CD14-positive monocyte (primary cell): Measurements from ENCODE around the gene CAMK2A. TPM values are rescaled to one million over a fixed set of nuclear protein-coding genes. Genes with fewer than 3 reads are reported as not detected.

ENCODE experiments used
- DNase-seq, 3 donors: peaks; one replicate each; pipeline ENCODE4 v3.0.0-alpha.2; 2011 to 2022
- H2AFZ ChIP-seq: 2 replicates; pipeline ENCODE4 v1.6.0; 2012; ENCODE audit warnings: mild to moderate bottlenecking, low read depth, low read length, inconsistent platforms; ENCODE audit not compliant: insufficient read depth, poor library complexity, severe bottlenecking
- H3K27ac ChIP-seq, 2 donors: 1 replicate in 1 of 2; 2 replicates in 1 of 2; pipeline ENCODE4 v1.5.1; 2012 to 2013; ENCODE audit warnings: low read length in 2 of 2, control low read depth in 1 of 2, inconsistent platforms in 1 of 2, low read depth in 1 of 2, mild to moderate bottlenecking in 1 of 2
- H3K27me3 ChIP-seq, 2 donors: one replicate each; pipeline versions ENCODE4 v1.6.0 to v1.6.1; 2011 to 2013; ENCODE audit warnings: low read length in 2 of 2; ENCODE audit not compliant: control insufficient read depth in 2 of 2, insufficient read depth in 2 of 2
- H3K36me3 ChIP-seq, 2 donors: replicated peaks in 1 of 2; 1 replicate in 1 of 2; 2 replicates in 1 of 2; pipeline versions ENCODE4 v1.5.1 to v1.6.1; 2012 to 2013; ENCODE audit warnings: low read length in 2 of 2, control low read depth in 1 of 2, inconsistent platforms in 1 of 2, mild to moderate bottlenecking in 1 of 2; ENCODE audit not compliant: insufficient read depth in 2 of 2, control insufficient read depth in 1 of 2
- H3K4me1 ChIP-seq, 2 donors: 1 replicate in 1 of 2; 2 replicates in 1 of 2; pipeline versions ENCODE4 v1.5.1 to v1.6.1; 2012 to 2013; ENCODE audit warnings: low read length in 2 of 2, control low read depth in 1 of 2, inconsistent platforms in 1 of 2, mild to moderate bottlenecking in 1 of 2, moderate library complexity in 1 of 2; ENCODE audit not compliant: insufficient read depth in 2 of 2, control insufficient read depth in 1 of 2
- H3K4me2 ChIP-seq: replicated peaks from 2 replicates; pipeline ENCODE3; 2012; ENCODE audit warnings: low read length, moderate library complexity, mild to moderate bottlenecking; ENCODE audit not compliant: poor library complexity, severe bottlenecking; ENCODE audit errors: extremely low read depth
- H3K4me3 ChIP-seq, 3 experiments: fragments of 200-600 bp in 1 of 3; sonication (generic) in 1 of 3; replicated peaks in 1 of 3; 1 replicate in 2 of 3; 2 replicates in 1 of 3; pipeline ENCODE4 v1.5.1; 2011 to 2013; ENCODE audit warnings: low read length in 3 of 3, mild to moderate bottlenecking in 3 of 3, control low read depth in 2 of 3, low read depth in 2 of 3, inconsistent platforms in 1 of 3, moderate library complexity in 1 of 3
- H3K79me2 ChIP-seq: 2 replicates; pipeline ENCODE4 v1.6.0; 2012; ENCODE audit warnings: mild to moderate bottlenecking, control low read depth, inconsistent platforms, low read length, moderate library complexity; ENCODE audit not compliant: insufficient read depth
- H3K9ac ChIP-seq: 2 replicates; pipeline ENCODE4 v1.6.0; 2017; ENCODE audit warnings: low read length, mild to moderate bottlenecking; ENCODE audit not compliant: insufficient read depth, poor library complexity, severe bottlenecking
- H3K9me3 ChIP-seq, 2 donors: replicated peaks in 1 of 2; 1 replicate in 1 of 2; 2 replicates in 1 of 2; pipeline versions ENCODE4 v1.5.1 to v1.6.1; 2012 to 2013; ENCODE audit warnings: low read length in 2 of 2, control low read depth in 1 of 2; ENCODE audit not compliant: control insufficient read depth in 1 of 2, insufficient read depth in 1 of 2
- H4K20me1 ChIP-seq: 2 replicates; pipeline ENCODE4 v1.6.0; 2012; ENCODE audit warnings: mild to moderate bottlenecking, low read length, control low read depth, moderate library complexity; ENCODE audit not compliant: insufficient read depth
- H3K27ac Mint-ChIP-seq, 7 donors: one replicate each; pipeline ENCODE4 v1.8.0; 2020; ENCODE audit warnings: mild to moderate bottlenecking in 7 of 7, mixed read lengths in 7 of 7, moderate library complexity in 6 of 7, inconsistent platforms in 2 of 7
- H3K27me3 Mint-ChIP-seq, 3 donors: one replicate each; pipeline ENCODE4 v1.8.0; 2021 to 2022; ENCODE audit warnings: low read depth in 3 of 3, mild to moderate bottlenecking in 3 of 3, mixed read lengths in 3 of 3, moderate library complexity in 3 of 3, inconsistent platforms in 1 of 3
- H3K36me3 Mint-ChIP-seq, 2 donors: one replicate each; pipeline ENCODE4 v1.8.0; 2020; ENCODE audit warnings: mixed read lengths in 2 of 2, inconsistent platforms in 1 of 2, mild to moderate bottlenecking in 1 of 2
- H3K4me1 Mint-ChIP-seq: one replicate; pipeline ENCODE4 v1.8.0; 2020; ENCODE audit warnings: mild to moderate bottlenecking, mixed read lengths
- H3K4me3 Mint-ChIP-seq, 2 donors: one replicate each; pipeline ENCODE4 v1.8.0; 2020; ENCODE audit warnings: mild to moderate bottlenecking in 2 of 2, mixed read lengths in 2 of 2, moderate library complexity in 1 of 2
- H3K9me3 Mint-ChIP-seq, 7 donors: one replicate each; pipeline ENCODE4 v1.8.0; 2020 to 2022; ENCODE audit warnings: mixed read lengths in 7 of 7, mild to moderate bottlenecking in 6 of 7, moderate library complexity in 6 of 7, inconsistent platforms in 2 of 7
- CTCF ChIP-seq: fragments of 200-600 bp; IDR thresholded peaks from one replicate; pipeline ENCODE4 v1.8.0; 2022; ENCODE audit warnings: antibody characterized with exemption, mild to moderate bottlenecking
- WGBS: methylation state at CpG from one replicate; pipeline ENCODE4 v1.1.5; 2013; ENCODE audit warnings: missing lambda C conversion rate; ENCODE audit not compliant: insufficient coverage; 5-methylcytosine and 5-hydroxymethylcytosine counted together
- intact Hi-C, 2 donors: fragments of 100-400 bp; cut with micrococcal nuclease; formaldehyde crosslinking; loops; one replicate each; pipeline versions ENCODE4 v1.15.0 to v1.15.1; 2023
- polyA plus RNA-seq, 3 donors: library from polyadenylated mRNA; depleted of rRNA in 1 of 3; unstranded in 2 of 3; stranded (reverse) in 1 of 3; fragments of 300-500 nt in 2 of 3; fragments of >200 nt in 1 of 3; fragmentation: Illumina TruSeq in 2 of 3; gene quantifications; 1 replicate in 2 of 3; 2 replicates in 1 of 3; pipeline ENCODE4 v1.2.3, GENCODE V29; 2012 to 2021

CAMK2A gene
- polyA plus RNA-seq, 3 donors: not detected

GRCh38 chr5:150179019-150179620 is 110.5 kb downstream of the CAMK2A start:
- Histone ChIP-seq H3K9me3 (no peaks in the 10 kb centered on the region), H3K36me3 (no peaks in the 10 kb centered on the region), H3K4me3 (no peak overlapping the region), H3K9ac (no peak overlapping the region), H3K4me1 (peaks cover 12 to 13% of the 10 kb centered on the region in 2 donors), H3K27me3 (no peaks in the 10 kb centered on the region), H3K27ac (no peak overlapping the region), H3K4me2 (no peak overlapping the region), H3K79me2 (no peaks in the 10 kb centered on the region), H2AFZ (no peak overlapping the region), H4K20me1 (no peaks in the 10 kb centered on the region)
- Mint-ChIP-seq H3K9me3 (peaks cover 0 to 2% (median 0%) of the 10 kb centered on the region in 7 donors), H3K36me3 (no peaks in the 10 kb centered on the region), H3K4me1 (peaks cover 14% of the 10 kb centered on the region), H3K27me3 (peaks cover 3 to 8% (median 7%) of the 10 kb centered on the region in 3 donors), H3K27ac (no peak overlapping the region), H3K4me3 (no peak overlapping the region)
- intact Hi-C loops: no loop called here
- DNase-seq: no peak
- TF ChIP-seq CTCF: no peak
- 98% methylated on average over 6 of the region's 7 CpGs for WGBS

GRCh38 chr5:150178262-150178661 is 111.3 kb downstream of the CAMK2A start:
- no peaks in the 10 kb centered on the region for H3K9me3 ChIP-seq
- no peak overlapping the region for H2AFZ ChIP-seq
- H3K27me3 Mint-ChIP-seq: peaks cover 6 to 8% (median 7%) of the 10 kb centered on the region in 3 donors
- intact Hi-C loops: no loop called here
- no peaks in the 10 kb centered on the region for H4K20me1 ChIP-seq
- peaks cover 14% of the 10 kb centered on the region for H3K4me1 Mint-ChIP-seq
- no peaks in the 10 kb centered on the region for H3K79me2 ChIP-seq
- no peak overlapping the region for H3K27ac ChIP-seq
- TF ChIP-seq CTCF: no peak
- H3K4me3 Mint-ChIP-seq: no peak overlapping the region
- H3K27me3 ChIP-seq: no peaks in the 10 kb centered on the region
- no peak for DNase-seq
- no peak overlapping the region for H3K27ac Mint-ChIP-seq
- no peaks in the 10 kb centered on the region for H3K36me3 Mint-ChIP-seq
- H3K9me3 Mint-ChIP-seq: peaks cover 0 to 2% (median 0%) of the 10 kb centered on the region in 7 donors
- no peak overlapping the region for H3K4me2 ChIP-seq
- peaks cover 12 to 13% of the 10 kb centered on the region in 2 donors for H3K4me1 ChIP-seq
- 89% methylated on average over 1 of the region's 4 CpGs for WGBS
- no peak overlapping the region for H3K4me3 ChIP-seq
- H3K36me3 ChIP-seq: no peaks in the 10 kb centered on the region
- no peak overlapping the region for H3K9ac ChIP-seq
